DOHH2 (cell line): ENCODE data around the gene SMARCD3.

Experiments
- CTCF ChIP-seq: fragments of 200-600 bp; sonication (generic); IDR thresholded peaks from one replicate; pipeline ENCODE4 v1.5.1; 2014; ENCODE audit warnings: antibody characterized with exemption, mild to moderate bottlenecking, low read depth, low read length; ENCODE audit not compliant: poor library complexity, severe bottlenecking
- EZH2phosphoT487 ChIP-seq: fragments of 200-600 bp; sonication (generic); IDR thresholded peaks from 2 replicates; pipeline ENCODE4 v1.6.1; 2017; ENCODE audit warnings: borderline replicate concordance, mild to moderate bottlenecking, antibody characterized with exemption, low read length, moderate library complexity, mixed read lengths

DNA sequence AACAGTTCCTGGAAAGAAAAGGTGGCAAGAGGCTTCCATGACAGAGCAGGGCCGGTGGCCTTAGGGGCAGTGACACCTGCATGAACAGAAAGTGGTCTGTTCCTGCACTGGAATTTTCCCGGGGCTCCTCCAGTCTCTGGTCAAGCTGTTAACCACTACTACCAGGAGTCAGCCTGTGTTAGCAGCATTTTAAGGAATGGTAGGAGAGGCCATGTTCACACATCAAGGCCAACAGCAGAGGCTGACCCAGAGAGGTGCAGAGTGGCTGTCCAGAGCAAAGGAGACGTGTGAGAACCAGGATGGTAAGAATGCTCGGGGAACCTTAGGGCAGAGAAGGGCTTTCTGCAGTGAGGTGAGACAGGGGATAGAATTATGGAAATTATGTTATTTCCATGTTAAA, 46.7 kb downstream of the SMARCD3 start:
- TF ChIP-seq CTCF (no peak), EZH2phosphoT487 (no peak)
